ENCODE measurements around the gene PTPRM. TPM values are rescaled to one million over a fixed set of nuclear protein-coding genes. Genes with fewer than 3 reads are reported as not detected.

Gene PTPRM
- total and polyA plus RNA-seq, 2 donors, result 60.9 to 112 TPM

GRCh38 chr18:7684966-7685365, 117.8 kb downstream of the PTPRM start:
- no peak overlapping the region for H3K4me3 ChIP-seq (ENCODE audit: low read depth, low read length)
- H3K36me3 ChIP-seq (ENCODE audit: insufficient read depth), result no peaks in the 10 kb centered on the region
- no peaks in the 10 kb centered on the region for H3K4me1 ChIP-seq (ENCODE audit: insufficient read depth)
- DNase-seq (ENCODE audit: extremely low spot score), result no peak
- no peak overlapping the region for H3K27ac ChIP-seq (ENCODE audit: low read depth)
- 74% methylated on average over 3 of the region's 3 CpGs for WGBS

GRCh38 chr18:7686278-7686677, 119.2 kb downstream of the PTPRM start:
- WGBS, result 52% methylated on average over 1 of the region's 1 CpG
- H3K27ac ChIP-seq (ENCODE audit: low read depth), result no peak overlapping the region
- no peaks in the 10 kb centered on the region for H3K4me1 ChIP-seq (ENCODE audit: insufficient read depth)
- no peak for DNase-seq (ENCODE audit: extremely low spot score)
- H3K36me3 ChIP-seq (ENCODE audit: insufficient read depth), result no peaks in the 10 kb centered on the region
- H3K4me3 ChIP-seq (ENCODE audit: low read depth, low read length), result no peak overlapping the region

GRCh38 chr18:7688580-7688979, 121.5 kb downstream of the PTPRM start:
- Histone ChIP-seq H3K4me1 (ENCODE audit: insufficient read depth) (no peaks in the 10 kb centered on the region), H3K4me3 (ENCODE audit: low read depth, low read length) (no peak overlapping the region), H3K36me3 (ENCODE audit: insufficient read depth) (no peaks in the 10 kb centered on the region), H3K27ac (ENCODE audit: low read depth) (no peak overlapping the region)
- WGBS, result 86% methylated on average over 3 of the region's 3 CpGs
- DNase-seq (ENCODE audit: extremely low spot score), result no peak

GRCh38 chr18:7691206-7691605, 124.1 kb downstream of the PTPRM start:
- no peak for DNase-seq (ENCODE audit: extremely low spot score)
- H3K4me3 ChIP-seq (ENCODE audit: low read depth, low read length), result no peak overlapping the region
- 93% methylated on average over 3 of the region's 3 CpGs for WGBS

GRCh38 chr18:7696780-7697179, 129.7 kb downstream of the PTPRM start:
- H3K27ac ChIP-seq (ENCODE audit: low read depth), result no peak overlapping the region
- peak; percentile 3 for DNase-seq (ENCODE audit: extremely low spot score)
- H3K36me3 ChIP-seq (ENCODE audit: insufficient read depth), result no peaks in the 10 kb centered on the region
- no peak overlapping the region for H3K4me3 ChIP-seq (ENCODE audit: low read depth, low read length)
- no peaks in the 10 kb centered on the region for H3K4me1 ChIP-seq (ENCODE audit: insufficient read depth)
- 63% methylated on average over 3 of the region's 3 CpGs for whole genome bisulfite sequencing

More at GRCh38 chr18:7691206-7691605, 124.1 kb downstream of the PTPRM start:
- Histone ChIP-seq H3K4me1 (ENCODE audit: insufficient read depth) (no peaks in the 10 kb centered on the region), H3K27ac (ENCODE audit: low read depth) (no peak overlapping the region), H3K36me3 (ENCODE audit: insufficient read depth) (no peaks in the 10 kb centered on the region)

- Histone ChIP-seq H3K27ac (ENCODE audit: low read depth) (no peak overlapping the region), H3K4me3 (ENCODE audit: low read depth, low read length) (no peak overlapping the region), H3K4me1 (ENCODE audit: insufficient read depth) (no peaks in the 10 kb centered on the region), H3K36me3 (ENCODE audit: insufficient read depth) (no peaks in the 10 kb centered on the region)
- WGBS, result 92% methylated on average over 2 of the region's 2 CpGs
- no peak for DNase-seq (ENCODE audit: extremely low spot score)
Observed at GRCh38 chr18:7697306-7697705, 130.2 kb downstream of the PTPRM start.

- H3K4me1 ChIP-seq (ENCODE audit: insufficient read depth), result no peaks in the 10 kb centered on the region
- no peak overlapping the region for H3K4me3 ChIP-seq (ENCODE audit: low read depth, low read length)
- no peak for DNase-seq (ENCODE audit: extremely low spot score)
- no peaks in the 10 kb centered on the region for H3K36me3 ChIP-seq (ENCODE audit: insufficient read depth)
- 100% methylated on average over 2 of the region's 2 CpGs for WGBS
- H3K27ac ChIP-seq (ENCODE audit: low read depth), result no peak overlapping the region
Observed at GRCh38 chr18:7711495-7711894, 144.4 kb downstream of the PTPRM start.

GRCh38 chr18:7720395-7720794, 153.3 kb downstream of the PTPRM start:
- Histone ChIP-seq H3K4me1 (ENCODE audit: insufficient read depth) (no peaks in the 10 kb centered on the region), H3K27ac (ENCODE audit: low read depth) (no peak overlapping the region), H3K4me3 (ENCODE audit: low read depth, low read length) (no peak overlapping the region), H3K36me3 (ENCODE audit: insufficient read depth) (no peaks in the 10 kb centered on the region)
- DNase-seq (ENCODE audit: extremely low spot score), result no peak
- 95% methylated on average over 1 of the region's 1 CpG for WGBS

- Histone ChIP-seq H3K36me3 (ENCODE audit: insufficient read depth) (no peaks in the 10 kb centered on the region), H3K27ac (ENCODE audit: low read depth) (no peak overlapping the region), H3K4me3 (ENCODE audit: low read depth, low read length) (no peak overlapping the region), H3K4me1 (ENCODE audit: insufficient read depth) (no peaks in the 10 kb centered on the region)
- WGBS, result 74% methylated on average over 2 of the region's 2 CpGs
- DNase-seq (ENCODE audit: extremely low spot score), result no peak
Observed at GRCh38 chr18:7721532-7721931, 154.4 kb downstream of the PTPRM start.

- no peak overlapping the region for H3K4me3 ChIP-seq (ENCODE audit: low read depth, low read length)
- WGBS, result 83% methylated on average over 3 of the region's 3 CpGs
- no peaks in the 10 kb centered on the region for H3K36me3 ChIP-seq (ENCODE audit: insufficient read depth)
- H3K4me1 ChIP-seq (ENCODE audit: insufficient read depth), result no peaks in the 10 kb centered on the region
- no peak overlapping the region for H3K27ac ChIP-seq (ENCODE audit: low read depth)
- DNase-seq (ENCODE audit: extremely low spot score), result no peak
Observed at GRCh38 chr18:7722955-7723354, 155.8 kb downstream of the PTPRM start.

- WGBS, result 87% methylated on average over 8 of the region's 8 CpGs
Observed at GRCh38 chr18:7723558-7723957, 156.4 kb downstream of the PTPRM start.

GRCh38 chr18:7725473-7725872, 158.4 kb downstream of the PTPRM start:
- DNase-seq (ENCODE audit: extremely low spot score), result no peak
- H3K27ac ChIP-seq (ENCODE audit: low read depth), result no peak overlapping the region
- WGBS, result 91% methylated on average over 9 of the region's 9 CpGs
- no peaks in the 10 kb centered on the region for H3K4me1 ChIP-seq (ENCODE audit: insufficient read depth)
- H3K36me3 ChIP-seq (ENCODE audit: insufficient read depth), result no peaks in the 10 kb centered on the region
- H3K4me3 ChIP-seq (ENCODE audit: low read depth, low read length), result no peak overlapping the region

More at GRCh38 chr18:7723558-7723957, 156.4 kb downstream of the PTPRM start:
- H3K4me3 ChIP-seq (ENCODE audit: low read depth, low read length), result no peak overlapping the region
- no peak for DNase-seq (ENCODE audit: extremely low spot score)
- no peaks in the 10 kb centered on the region for H3K36me3 ChIP-seq (ENCODE audit: insufficient read depth)
- H3K27ac ChIP-seq (ENCODE audit: low read depth), result no peak overlapping the region
- no peaks in the 10 kb centered on the region for H3K4me1 ChIP-seq (ENCODE audit: insufficient read depth)

GRCh38 chr18:7725897-7726296, 158.8 kb downstream of the PTPRM start:
- H3K4me1 ChIP-seq (ENCODE audit: insufficient read depth), result no peaks in the 10 kb centered on the region
- no peaks in the 10 kb centered on the region for H3K36me3 ChIP-seq (ENCODE audit: insufficient read depth)
- no peak for DNase-seq (ENCODE audit: extremely low spot score)
- H3K27ac ChIP-seq (ENCODE audit: low read depth), result no peak overlapping the region
- WGBS, result 95% methylated on average over 10 of the region's 10 CpGs
- H3K4me3 ChIP-seq (ENCODE audit: low read depth, low read length), result no peak overlapping the region

GRCh38 chr18:7726522-7726921, 159.4 kb downstream of the PTPRM start:
- no peak for DNase-seq (ENCODE audit: extremely low spot score)
- Histone ChIP-seq H3K27ac (ENCODE audit: low read depth) (no peak overlapping the region), H3K4me3 (ENCODE audit: low read depth, low read length) (no peak overlapping the region), H3K36me3 (ENCODE audit: insufficient read depth) (no peaks in the 10 kb centered on the region), H3K4me1 (ENCODE audit: insufficient read depth) (no peaks in the 10 kb centered on the region)
- WGBS, result 68% methylated on average over 2 of the region's 2 CpGs

All from urinary bladder (tissue), 4 donors.